GM19395 (cell line): Measurements from ENCODE around the gene LRRC40.
A peak's percentile ranks its signal among the peaks of the same experiment; 100 is the strongest.
"Not testable (repeated sequence)": the region's sequence is repeated elsewhere in the genome, so short reads cannot be mapped to it uniquely, and the experiment has no call there.

Source experiments
- ATAC-seq: cut with Tn5 transposase; IDR thresholded peaks from one replicate; pipeline ENCODE4 v1.9.1; 2021; ENCODE audit warnings: mild to moderate bottlenecking, moderate library complexity; ENCODE audit not compliant: unreplicated experiment

LRRC40 gene

DNA sequence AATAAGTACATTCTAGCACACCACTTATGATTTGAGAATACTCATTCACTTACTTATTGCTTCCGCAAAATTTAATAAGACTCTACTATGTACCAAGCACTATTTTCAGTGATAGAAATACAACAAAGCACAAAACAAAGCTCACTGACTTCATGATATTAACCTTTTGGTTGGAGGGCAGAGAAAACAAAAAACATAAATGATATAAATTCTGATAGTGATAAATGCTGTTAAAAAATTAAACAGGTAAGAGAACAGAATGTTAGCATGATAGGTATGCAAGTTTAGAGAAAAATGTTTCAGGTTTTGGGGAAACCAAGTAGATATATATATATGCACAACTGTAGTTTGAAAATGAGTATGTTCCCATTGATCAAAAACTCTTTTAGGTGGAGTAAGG is 1.2 kb downstream of the LRRC40 start:
- ATAC-seq, result no peak

DNA sequence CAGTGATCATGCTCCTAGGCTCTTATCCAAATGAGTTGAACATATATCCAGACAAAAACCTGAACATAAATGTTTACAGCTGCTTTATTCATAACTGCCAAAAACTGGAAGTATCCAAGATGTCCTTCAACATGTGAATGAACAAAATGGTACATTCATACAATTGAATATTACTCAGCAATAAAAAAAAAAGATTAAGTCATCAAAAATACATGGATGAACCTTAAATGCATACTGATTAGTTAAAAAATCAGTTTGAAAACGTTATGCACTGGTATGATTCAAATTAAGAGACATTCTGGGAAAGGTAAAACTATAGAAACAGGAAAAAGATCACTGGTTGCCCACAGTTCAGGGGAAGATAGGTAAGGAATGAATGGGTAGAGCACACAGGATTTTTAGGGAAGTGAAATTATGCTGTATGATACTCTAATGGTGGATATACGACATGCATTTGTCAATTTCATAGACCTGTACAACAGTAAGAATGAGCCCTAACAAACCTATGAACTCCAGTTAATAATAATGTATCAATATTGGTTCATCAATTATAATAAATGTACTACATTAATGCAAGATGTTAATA is 3.1 kb downstream of the LRRC40 start:
- no peak for ATAC-seq

DNA sequence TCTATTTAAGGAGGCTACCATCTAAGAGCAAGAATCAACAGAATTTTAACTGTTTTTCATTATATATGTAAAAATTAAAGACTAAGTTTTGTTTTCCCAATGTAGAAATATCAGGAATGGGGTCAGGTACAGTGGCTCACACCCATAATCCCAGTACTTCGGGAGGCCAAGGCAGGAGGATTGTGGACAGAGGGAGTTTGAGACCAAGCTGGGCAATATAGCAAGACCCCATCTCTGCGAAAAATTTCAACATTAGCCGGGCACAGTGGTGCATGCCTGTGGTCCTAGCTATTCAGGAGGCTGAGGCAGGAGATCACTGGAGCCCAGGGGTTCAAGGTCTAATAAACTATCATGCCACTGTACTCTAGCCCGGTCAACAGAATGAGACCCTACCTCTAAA is 5.3 kb downstream of the LRRC40 start:
- no peak for ATAC-seq

DNA sequence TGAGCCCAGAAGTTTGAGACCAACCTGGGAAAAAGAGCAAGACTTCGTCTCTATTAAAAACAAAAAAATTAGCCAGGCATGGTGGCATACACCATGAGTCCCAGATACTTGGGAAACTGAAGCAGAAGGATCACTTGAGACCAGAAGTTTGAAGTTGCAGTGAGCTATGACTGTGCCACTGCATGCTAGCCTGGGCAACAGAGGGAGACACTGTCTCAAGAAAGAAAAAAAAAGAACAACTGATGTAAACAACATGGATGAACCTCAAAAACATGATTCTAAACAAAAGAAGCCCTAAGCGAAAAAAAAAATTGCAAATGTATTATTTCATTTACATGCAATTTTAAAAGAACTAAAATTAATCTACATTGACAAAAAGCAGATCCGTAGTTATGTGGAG is 9.0 kb downstream of the LRRC40 start:
- ATAC-seq, result no peak

DNA sequence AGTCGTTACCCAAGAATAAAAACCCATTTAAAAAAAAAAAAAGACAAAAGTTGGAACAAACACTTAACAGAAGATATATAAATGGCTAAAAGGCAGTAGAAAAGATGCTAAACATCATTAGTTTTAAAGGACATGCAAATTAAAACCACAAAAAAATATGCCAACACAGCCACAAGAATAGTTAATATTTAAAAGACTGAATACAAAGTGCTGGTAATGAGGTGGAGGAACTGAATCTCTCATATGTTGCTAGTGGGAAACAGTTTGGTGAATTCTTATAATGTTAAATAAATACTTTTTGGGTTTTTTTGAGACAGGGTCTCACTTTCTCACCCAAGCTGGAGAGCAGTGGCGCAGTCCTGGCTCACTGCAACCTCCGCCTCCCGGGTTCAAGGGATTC is 10.0 kb downstream of the LRRC40 start:
- ATAC-seq, result peak; percentile 89

GRCh38 chr1:70194601-70195000 is 10.8 kb downstream of the LRRC40 start:
- no peak for ATAC-seq

- ATAC-seq, result not testable (repeated sequence)
Observed at GRCh38 chr1:70192446-70192845, 12.9 kb downstream of the LRRC40 start.

DNA sequence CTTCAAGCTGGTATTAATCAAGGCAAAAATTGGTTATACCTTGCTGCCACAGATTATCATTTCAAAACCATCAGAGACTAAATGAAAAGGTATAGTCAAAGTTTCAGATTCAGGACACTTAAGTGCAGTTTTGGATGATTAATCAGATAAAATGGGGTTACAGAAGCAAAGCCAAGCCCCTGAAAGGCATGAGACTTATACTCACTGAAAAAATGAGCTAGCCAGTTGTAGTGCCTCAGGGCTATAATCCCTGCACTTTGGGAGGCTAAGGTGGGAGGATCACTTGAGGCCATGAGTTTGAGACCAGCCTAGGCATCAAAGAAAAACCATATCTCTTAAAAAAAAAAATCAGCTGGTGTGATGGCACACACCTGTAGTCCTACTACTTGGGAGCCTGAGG is 15.2 kb downstream of the LRRC40 start:
- ATAC-seq, result no peak

GRCh38 chr1:70188522-70188921 is 16.9 kb downstream of the LRRC40 start:
- no peak for ATAC-seq

GRCh38 chr1:70185181-70185580 is 20.2 kb downstream of the LRRC40 start:
- not testable (repeated sequence) for ATAC-seq

DNA sequence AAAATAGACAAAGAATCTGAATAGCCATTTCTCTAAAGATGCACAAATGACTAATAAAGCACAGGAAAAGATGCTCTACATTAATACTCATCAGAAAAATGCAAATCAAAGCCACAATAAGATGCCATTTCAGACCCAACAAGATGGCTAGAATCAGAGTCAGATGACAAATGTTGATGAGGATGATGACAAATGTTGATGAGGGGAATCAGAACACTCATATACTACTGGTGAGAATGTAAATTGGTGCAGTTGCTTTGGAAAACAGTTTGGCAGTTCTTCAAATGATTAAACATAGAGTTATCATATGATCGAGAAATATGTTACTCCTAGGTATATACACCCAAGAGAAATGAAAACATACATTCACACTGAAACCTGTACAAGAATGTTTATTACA is 33.9 kb downstream of the LRRC40 start:
- no peak for ATAC-seq

GRCh38 chr1:70169018-70169839 is 36.1 kb downstream of the LRRC40 start:
- no peak for ATAC-seq

DNA sequence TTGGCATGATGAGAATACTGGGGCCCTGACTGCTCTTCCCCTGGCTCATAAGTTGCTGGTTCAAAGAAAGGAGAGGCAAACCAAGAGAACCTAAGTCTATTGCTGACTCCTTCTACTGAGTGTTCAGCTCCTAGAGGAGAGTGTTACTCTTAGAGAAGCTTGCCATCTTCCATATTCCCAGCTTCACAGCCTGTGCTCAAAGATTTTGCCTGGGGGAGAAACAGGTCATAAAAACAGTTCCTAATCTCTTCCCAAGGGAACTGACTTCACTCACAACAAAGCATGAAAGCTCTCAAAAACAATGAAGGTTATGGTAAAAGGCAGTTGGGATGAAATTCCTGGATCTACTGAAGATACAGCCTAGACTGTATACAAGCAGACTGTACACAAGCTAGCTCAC is 37.1 kb downstream of the LRRC40 start:
- no peak for ATAC-seq

DNA sequence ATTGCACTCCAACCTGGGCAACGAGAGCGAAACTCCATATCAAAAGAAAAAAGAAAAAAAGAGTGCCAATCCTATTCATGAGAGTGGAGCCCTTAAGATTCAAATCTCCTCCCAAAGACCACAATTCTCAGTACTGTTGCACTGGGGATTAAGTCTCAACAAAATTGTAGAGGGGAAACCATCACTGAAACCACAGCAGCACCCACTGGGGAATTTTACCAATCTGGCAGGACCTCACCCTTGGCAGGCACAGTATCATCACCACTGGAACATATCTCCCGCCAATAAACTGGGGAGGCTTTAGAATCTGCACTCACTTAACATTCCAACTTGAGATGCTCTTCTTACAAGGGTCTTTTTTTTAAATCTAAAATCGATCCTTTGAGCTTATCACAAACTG is 41.0 kb downstream of the LRRC40 start:
- no peak for ATAC-seq

DNA sequence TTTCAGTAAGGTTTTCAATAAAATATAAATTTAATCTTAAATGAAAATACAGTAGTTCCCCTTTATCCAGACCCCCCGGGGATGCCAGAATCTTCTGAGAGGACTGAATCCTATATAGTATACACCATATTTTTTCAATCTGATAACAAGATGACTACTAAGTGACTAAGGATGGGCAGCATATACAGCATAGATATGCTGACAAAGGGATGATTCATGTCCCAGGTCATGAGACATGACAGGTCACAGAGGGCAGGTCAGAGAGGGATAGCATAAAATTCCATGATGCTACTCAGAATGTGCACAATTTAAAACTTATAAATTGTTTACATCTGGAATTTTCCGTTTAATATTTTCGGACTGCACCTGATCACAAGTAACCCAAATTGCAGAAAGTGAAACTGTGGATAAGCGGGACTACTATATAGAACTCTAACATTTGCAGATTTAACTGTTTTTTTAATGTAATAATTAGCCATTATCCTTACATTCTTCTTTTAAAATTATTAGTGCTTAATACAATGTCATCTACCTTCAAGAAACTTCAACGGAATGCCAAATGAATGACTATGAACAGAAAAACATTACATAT is 48.8 kb downstream of the LRRC40 start:
- no peak for ATAC-seq

GRCh38 chr1:70153739-70154138 is 51.6 kb downstream of the LRRC40 start:
- ATAC-seq, result no peak

- no peak for ATAC-seq
Observed at GRCh38 chr1:70150444-70150843, 54.9 kb downstream of the LRRC40 start.

GRCh38 chr1:70146488-70146887 is 58.9 kb downstream of the LRRC40 start:
- ATAC-seq, result no peak

GRCh38 chr1:70143048-70143659 is 62.2 kb downstream of the LRRC40 start:
- no peak for ATAC-seq

GRCh38 chr1:70142075-70142474 is 63.3 kb downstream of the LRRC40 start:
- ATAC-seq, result no peak

DNA sequence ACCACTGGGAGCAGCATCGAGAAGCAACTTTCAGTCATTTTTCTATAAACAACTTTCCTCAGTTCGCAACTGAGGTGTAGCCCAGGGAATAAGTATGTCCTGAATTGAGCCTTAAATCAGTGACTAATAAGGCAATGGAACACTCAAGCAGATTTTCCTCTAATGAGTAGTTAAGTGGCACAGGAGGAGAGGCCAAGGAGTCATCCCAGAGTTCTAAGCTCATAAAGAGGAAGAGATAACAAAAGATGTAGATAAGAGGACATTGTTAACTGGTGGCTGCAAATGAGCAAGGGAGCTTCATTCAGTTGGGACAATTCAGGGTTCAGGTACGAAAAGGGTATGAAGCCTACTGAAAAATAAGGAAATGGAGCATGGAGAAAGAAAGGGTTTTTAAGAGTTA is 64.5 kb downstream of the LRRC40 start:
- ATAC-seq, result no peak

DNA sequence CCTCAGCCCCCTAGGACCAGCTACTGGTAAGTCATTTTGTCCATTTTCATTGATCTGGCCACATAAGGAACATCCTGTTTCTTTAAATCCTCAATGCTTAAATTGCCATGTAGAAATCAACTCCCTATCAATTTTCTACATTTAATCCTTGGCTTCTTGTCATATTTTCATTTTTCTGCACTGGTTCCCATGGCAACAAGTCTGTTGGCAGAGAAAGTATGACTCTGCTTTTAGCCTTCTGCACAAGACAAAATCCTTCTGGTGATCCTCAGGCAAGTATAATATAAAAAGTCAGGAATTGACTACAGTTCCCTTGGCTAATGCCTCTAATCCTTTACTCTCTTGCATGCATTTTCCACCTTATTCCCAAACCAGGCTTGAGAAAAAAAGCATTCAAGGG is 65.0 kb downstream of the LRRC40 start:
- no peak for ATAC-seq
